HEK293 (cell line): ENCODE measurements around the gene MAPKAPK3.

Source experiments
- CTCF ChIA-PET: fragments of 350-600 bp; formaldehyde crosslinking; extraction: SDS; loops from one replicate; lab custom pipeline; 2021; ENCODE audit warnings: antibody characterized with exemption; lab: Yijun Ruan, JAX
- POLR2A ChIA-PET: fragments of 300-600 bp; formaldehyde crosslinking; extraction: SDS; loops from one replicate; lab custom pipeline; 2020; ENCODE audit warnings: antibody characterized with exemption, inconsistent platforms; lab: Yijun Ruan, JAX
- H3K27ac ChIP-seq: fragments of 200-500 bp; sonication (Bioruptor generic); 2 replicates; pipeline ENCODE4 v1.5.1; 2014; ENCODE audit warnings: low read depth, low read length, control low read depth, inconsistent platforms; ENCODE audit errors: extremely low read depth
- H3K36me3 ChIP-seq, 2 experiments: fragments of 200-500 bp in 1 of 2; sonication (Bioruptor generic) in 1 of 2; 1 replicate in 1 of 2; 2 replicates in 1 of 2; pipeline ENCODE4 v1.5.1; 2014 to 2017; ENCODE audit warnings: inconsistent platforms in 2 of 2, low read length in 2 of 2; ENCODE audit not compliant: control insufficient read depth in 2 of 2, insufficient read depth in 1 of 2
- H3K4me1 ChIP-seq: fragments of 200-500 bp; sonication (Bioruptor generic); 2 replicates; pipeline ENCODE4 v1.5.1; 2014; ENCODE audit warnings: mild to moderate bottlenecking, low read length, inconsistent platforms; ENCODE audit not compliant: control insufficient read depth, insufficient read depth
- H3K4me3 ChIP-seq: 2 replicates; pipeline ENCODE4 v1.5.1; 2011; ENCODE audit warnings: low read depth, mild to moderate bottlenecking, control low read depth, low read length, moderate library complexity
- H3K9me3 ChIP-seq: fragments of 200-500 bp; sonication (Bioruptor generic); 2 replicates; pipeline ENCODE4 v1.5.1; 2014; ENCODE audit warnings: low read depth, low read length, inconsistent platforms; ENCODE audit not compliant: control insufficient read depth, insufficient read depth
- BCL11B ChIP-seq: fragments of 450-650 bp; formaldehyde crosslinking; IDR thresholded peaks from 2 replicates; pipeline ENCODE4 v1.5.1; 2016; ENCODE audit warnings: low read depth, missing biosample characterization, missing genetic modification characterization
- HOXA7 ChIP-seq: sonication (generic); formaldehyde crosslinking; IDR thresholded peaks from 2 replicates; pipeline ENCODE4 v1.8.1; 2022; ENCODE audit warnings: missing genetic modification reagents, borderline replicate concordance
- HOXD13 ChIP-seq: sonication (generic); formaldehyde crosslinking; IDR thresholded peaks from 2 replicates; pipeline ENCODE4 v1.8.0; 2022; ENCODE audit warnings: missing genetic modification reagents, borderline replicate concordance
- KLF16 ChIP-seq: fragments of 450-650 bp; formaldehyde crosslinking; IDR thresholded peaks from 2 replicates; pipeline ENCODE4 v1.5.1; 2017; ENCODE audit warnings: missing biosample characterization, missing genetic modification characterization
- KLF7 ChIP-seq: fragments of 450-650 bp; formaldehyde crosslinking; IDR thresholded peaks from 2 replicates; pipeline ENCODE4 v1.5.1; 2016; ENCODE audit warnings: missing biosample characterization, missing genetic modification characterization, borderline replicate concordance
- KLF9 ChIP-seq: fragments of 450-650 bp; formaldehyde crosslinking; IDR thresholded peaks from 2 replicates; pipeline ENCODE4 v1.5.1; 2016; ENCODE audit warnings: missing biosample characterization, missing genetic modification characterization, low read depth
- OSR2 ChIP-seq: fragments of 450-650 bp; formaldehyde crosslinking; IDR thresholded peaks from 2 replicates; pipeline ENCODE4 v1.5.1; 2016; ENCODE audit warnings: missing biosample characterization, missing genetic modification characterization
- SCRT1 ChIP-seq: fragments of 450-650 bp; formaldehyde crosslinking; IDR thresholded peaks from 2 replicates; pipeline ENCODE4 v1.5.1; 2016; ENCODE audit warnings: missing biosample characterization, missing genetic modification characterization, borderline replicate concordance
- SP3 ChIP-seq: fragments of 450-650 bp; formaldehyde crosslinking; IDR thresholded peaks from 2 replicates; pipeline ENCODE4 v1.5.1; 2016; ENCODE audit warnings: missing biosample characterization, missing genetic modification characterization
- SP7 ChIP-seq: fragments of 450-650 bp; formaldehyde crosslinking; IDR thresholded peaks from 2 replicates; pipeline ENCODE4 v1.5.1; 2016; ENCODE audit warnings: missing biosample characterization, missing genetic modification characterization
- YY2 ChIP-seq: fragments of 450-650 bp; formaldehyde crosslinking; IDR thresholded peaks from 2 replicates; pipeline ENCODE4 v1.5.1; 2016; ENCODE audit warnings: missing biosample characterization, missing genetic modification characterization
- ZBTB48 ChIP-seq: fragments of 450-650 bp; formaldehyde crosslinking; IDR thresholded peaks from 2 replicates; pipeline ENCODE4 v1.5.1; 2016; ENCODE audit warnings: missing biosample characterization, missing genetic modification characterization
- ZNF175 ChIP-seq: fragments of 450-650 bp; formaldehyde crosslinking; IDR thresholded peaks from 2 replicates; pipeline ENCODE4 v1.5.1; 2016; ENCODE audit warnings: missing biosample characterization, missing genetic modification characterization
- ZNF221 ChIP-seq: fragments of 450-650 bp; formaldehyde crosslinking; IDR thresholded peaks from 2 replicates; pipeline ENCODE4 v1.5.1; 2017; ENCODE audit warnings: missing biosample characterization, missing genetic modification characterization, borderline replicate concordance
- ZNF302 ChIP-seq: fragments of 450-650 bp; formaldehyde crosslinking; IDR thresholded peaks from 2 replicates; pipeline ENCODE4 v1.5.1; 2016; ENCODE audit warnings: missing biosample characterization, missing genetic modification characterization, low read depth
- ZNF341 ChIP-seq: fragments of 450-650 bp; formaldehyde crosslinking; IDR thresholded peaks from 2 replicates; pipeline ENCODE4; 2016; ENCODE audit warnings: low read depth, missing biosample characterization, missing genetic modification characterization
- ZNF37A ChIP-seq: fragments of 450-650 bp; IDR thresholded peaks from 2 replicates; pipeline ENCODE4 v1.5.1; 2018; ENCODE audit warnings: missing biosample characterization, missing genetic modification characterization
- ZNF549 ChIP-seq: fragments of 450-650 bp; IDR thresholded peaks from 2 replicates; pipeline ENCODE4 v1.5.1; 2018; ENCODE audit warnings: missing biosample characterization, missing genetic modification characterization, mild to moderate bottlenecking, inconsistent platforms, moderate library complexity
- ZNF600 ChIP-seq: fragments of 450-650 bp; formaldehyde crosslinking; IDR thresholded peaks from 2 replicates; pipeline ENCODE4 v1.5.1; 2016; ENCODE audit warnings: missing biosample characterization, missing genetic modification characterization
- ZNF610 ChIP-seq: fragments of 450-650 bp; formaldehyde crosslinking; IDR thresholded peaks from 2 replicates; pipeline ENCODE4 v1.5.1; 2016; ENCODE audit warnings: missing biosample characterization, missing genetic modification characterization, borderline replicate concordance
- ZNF707 ChIP-seq: fragments of 450-650 bp; formaldehyde crosslinking; IDR thresholded peaks from 2 replicates; pipeline ENCODE4 v1.5.1; 2016; ENCODE audit warnings: missing biosample characterization, missing genetic modification characterization
- ZNF777 ChIP-seq: fragments of 450-650 bp; formaldehyde crosslinking; IDR thresholded peaks from 2 replicates; pipeline ENCODE4 v1.5.1; 2017; ENCODE audit warnings: missing biosample characterization, missing genetic modification characterization, borderline replicate concordance
- ZSCAN23 ChIP-seq: fragments of 450-650 bp; formaldehyde crosslinking; IDR thresholded peaks from 2 replicates; pipeline ENCODE4 v1.5.1; 2016; ENCODE audit warnings: missing biosample characterization, missing genetic modification characterization
- TF ChIP-seq, protein P1 (sequence below): fragments of 450-650 bp; formaldehyde crosslinking; IDR thresholded peaks from 2 replicates; pipeline ENCODE4 v1.5.1; 2016; ENCODE audit warnings: missing biosample characterization, missing genetic modification characterization
- TF ChIP-seq, protein P2 (sequence below): fragments of 450-650 bp; formaldehyde crosslinking; IDR thresholded peaks from 2 replicates; pipeline ENCODE4 v1.5.1; 2017; ENCODE audit warnings: missing biosample characterization, missing genetic modification characterization
- TF ChIP-seq, protein P3 (sequence below): fragments of 450-650 bp; formaldehyde crosslinking; IDR thresholded peaks from 2 replicates; pipeline ENCODE4 v1.5.1; 2016; ENCODE audit warnings: missing biosample characterization, missing genetic modification characterization

MAPKAPK3 gene

DNA sequence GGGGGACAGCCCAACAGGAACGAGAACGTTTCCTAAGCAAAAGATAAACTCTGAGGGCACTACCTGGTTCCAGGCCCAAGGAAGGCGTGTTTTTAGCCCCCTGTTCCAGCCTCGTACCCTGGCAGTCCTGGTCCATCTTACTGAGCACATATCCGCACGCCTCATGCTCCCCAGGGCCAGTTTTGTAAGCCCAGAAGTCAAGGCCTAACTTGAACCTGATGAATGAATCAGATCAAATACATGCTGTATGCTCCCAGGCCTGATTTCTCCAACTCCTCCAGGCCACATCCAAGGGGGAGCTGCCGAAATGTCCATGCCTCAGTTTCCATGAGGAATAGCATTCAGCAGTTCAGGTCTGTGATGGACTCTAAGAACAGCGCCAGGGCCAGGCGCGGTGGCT lies 43.4 kb downstream of the MAPKAPK3 start (continued):
- TF ChIP-seq ZNF549 (tag by site-specific recombination) (no peak), ZNF600 (tag by site-specific recombination) (no peak), SP3 (tag by site-specific recombination) (no peak), OSR2 (tag by site-specific recombination) (no peak)
- TF ChIP-seq, all 188 proteins: peak for 0

DNA sequence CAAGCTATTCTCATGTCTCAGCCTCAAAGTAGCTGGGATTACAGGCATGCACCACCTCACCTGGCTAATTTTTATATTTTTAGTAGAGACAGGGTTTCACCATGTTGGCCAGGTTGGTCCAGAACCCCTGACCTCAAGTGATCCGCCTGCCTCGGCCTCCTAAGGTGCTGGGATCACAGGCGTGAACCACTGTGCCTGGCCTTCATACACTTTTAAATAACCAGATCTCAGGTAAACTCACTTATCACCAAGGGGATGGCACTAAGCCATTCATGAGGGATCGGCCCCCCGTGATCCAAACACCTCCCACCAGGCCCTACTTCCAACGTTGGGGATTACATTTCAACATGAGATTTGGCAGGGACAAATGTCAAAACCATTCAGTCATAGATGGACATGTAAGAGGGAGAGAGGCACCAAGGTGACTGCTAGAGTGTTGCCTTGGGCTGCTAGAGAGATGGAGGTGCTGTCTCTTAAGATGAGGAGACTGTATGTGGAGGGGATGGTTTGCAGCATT lies 44.4 kb downstream of the MAPKAPK3 start:
- POLR2A ChIA-PET, result interaction anchor here (0.6 kb wide), 1 partner anchor 10 kb away, joined by 3 read pairs; no protein-coding TSS in a partner anchor

DNA sequence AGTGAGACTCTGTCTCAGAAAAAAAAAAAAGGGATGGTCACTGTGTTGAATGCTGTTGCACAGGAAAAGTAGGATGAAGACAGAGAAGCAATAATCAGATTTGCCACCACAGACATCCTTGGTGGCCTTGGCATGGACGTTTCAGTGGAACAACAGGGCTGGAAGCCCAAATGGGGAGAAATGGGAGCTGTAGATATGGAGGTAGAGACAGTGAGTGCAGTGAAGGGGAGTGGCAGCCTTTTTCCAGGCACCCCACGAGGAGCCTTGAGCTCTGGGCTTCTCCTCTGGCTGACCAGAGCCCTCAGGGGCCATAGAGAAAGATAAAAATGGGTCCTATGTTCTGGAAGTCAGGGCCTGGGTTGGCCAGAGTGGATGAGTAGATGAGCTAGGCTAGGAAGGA lies 45.5 kb downstream of the MAPKAPK3 start:
- Histone ChIP-seq H3K27ac (no peak overlapping the region), H3K4me3 (no peak overlapping the region), H3K36me3 (no peaks in the 10 kb centered on the region), H3K9me3 (no peaks in the 10 kb centered on the region), H3K4me1 (no peaks in the 10 kb centered on the region)
- no peak for TF ChIP-seq SCRT1
- no peak for TF ChIP-seq HOXA7 (CRISPR knock-in tag)
- TF ChIP-seq, protein P1, sequence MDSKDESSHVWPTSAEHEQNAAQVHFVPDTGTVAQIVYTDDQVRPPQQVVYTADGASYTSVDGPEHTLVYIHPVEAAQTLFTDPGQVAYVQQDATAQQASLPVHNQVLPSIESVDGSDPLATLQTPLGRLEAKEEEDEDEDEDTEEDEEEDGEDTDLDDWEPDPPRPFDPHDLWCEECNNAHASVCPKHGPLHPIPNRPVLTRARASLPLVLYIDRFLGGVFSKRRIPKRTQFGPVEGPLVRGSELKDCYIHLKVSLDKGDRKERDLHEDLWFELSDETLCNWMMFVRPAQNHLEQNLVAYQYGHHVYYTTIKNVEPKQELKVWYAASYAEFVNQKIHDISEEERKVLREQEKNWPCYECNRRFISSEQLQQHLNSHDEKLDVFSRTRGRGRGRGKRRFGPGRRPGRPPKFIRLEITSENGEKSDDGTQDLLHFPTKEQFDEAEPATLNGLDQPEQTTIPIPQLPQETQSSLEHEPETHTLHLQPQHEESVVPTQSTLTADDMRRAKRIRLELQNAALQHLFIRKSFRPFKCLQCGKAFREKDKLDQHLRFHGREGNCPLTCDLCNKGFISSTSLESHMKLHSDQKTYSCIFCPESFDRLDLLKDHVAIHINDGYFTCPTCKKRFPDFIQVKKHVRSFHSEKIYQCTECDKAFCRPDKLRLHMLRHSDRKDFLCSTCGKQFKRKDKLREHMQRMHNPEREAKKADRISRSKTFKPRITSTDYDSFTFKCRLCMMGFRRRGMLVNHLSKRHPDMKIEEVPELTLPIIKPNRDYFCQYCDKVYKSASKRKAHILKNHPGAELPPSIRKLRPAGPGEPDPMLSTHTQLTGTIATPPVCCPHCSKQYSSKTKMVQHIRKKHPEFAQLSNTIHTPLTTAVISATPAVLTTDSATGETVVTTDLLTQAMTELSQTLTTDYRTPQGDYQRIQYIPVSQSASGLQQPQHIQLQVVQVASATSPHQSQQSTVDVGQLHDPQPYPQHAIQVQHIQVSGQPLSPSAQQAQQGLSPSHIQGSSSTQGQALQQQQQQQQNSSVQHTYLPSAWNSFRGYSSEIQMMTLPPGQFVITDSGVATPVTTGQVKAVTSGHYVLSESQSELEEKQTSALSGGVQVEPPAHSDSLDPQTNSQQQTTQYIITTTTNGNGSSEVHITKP (tag by site-specific recombination), result no peak
- TF ChIP-seq, protein P2, sequence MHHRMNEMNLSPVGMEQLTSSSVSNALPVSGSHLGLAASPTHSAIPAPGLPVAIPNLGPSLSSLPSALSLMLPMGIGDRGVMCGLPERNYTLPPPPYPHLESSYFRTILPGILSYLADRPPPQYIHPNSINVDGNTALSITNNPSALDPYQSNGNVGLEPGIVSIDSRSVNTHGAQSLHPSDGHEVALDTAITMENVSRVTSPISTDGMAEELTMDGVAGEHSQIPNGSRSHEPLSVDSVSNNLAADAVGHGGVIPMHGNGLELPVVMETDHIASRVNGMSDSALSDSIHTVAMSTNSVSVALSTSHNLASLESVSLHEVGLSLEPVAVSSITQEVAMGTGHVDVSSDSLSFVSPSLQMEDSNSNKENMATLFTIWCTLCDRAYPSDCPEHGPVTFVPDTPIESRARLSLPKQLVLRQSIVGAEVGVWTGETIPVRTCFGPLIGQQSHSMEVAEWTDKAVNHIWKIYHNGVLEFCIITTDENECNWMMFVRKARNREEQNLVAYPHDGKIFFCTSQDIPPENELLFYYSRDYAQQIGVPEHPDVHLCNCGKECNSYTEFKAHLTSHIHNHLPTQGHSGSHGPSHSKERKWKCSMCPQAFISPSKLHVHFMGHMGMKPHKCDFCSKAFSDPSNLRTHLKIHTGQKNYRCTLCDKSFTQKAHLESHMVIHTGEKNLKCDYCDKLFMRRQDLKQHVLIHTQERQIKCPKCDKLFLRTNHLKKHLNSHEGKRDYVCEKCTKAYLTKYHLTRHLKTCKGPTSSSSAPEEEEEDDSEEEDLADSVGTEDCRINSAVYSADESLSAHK (tag by site-specific recombination), result no peak
- no peak for TF ChIP-seq HOXD13 (CRISPR knock-in tag)
- no peak for TF ChIP-seq ZBTB48
- TF ChIP-seq KLF9 (tag by site-specific recombination), result no peak
- no peak for TF ChIP-seq KLF7 (tag by site-specific recombination)
- no peak for TF ChIP-seq ZNF777 (tag by site-specific recombination)
- no peak for TF ChIP-seq ZNF221 (tag by site-specific recombination)
- CTCF ChIA-PET, result interaction anchor here (0.8 to 1.1 kb wide), 2 partner anchors 10 to 34 kb away, joined by 3 read pairs; no protein-coding TSS in a partner anchor
- POLR2A ChIA-PET, result no interaction called here

More for the DNA sequence above, 44.4 kb downstream of the MAPKAPK3 start:
- CTCF ChIA-PET, result interaction anchor here (1.1 kb wide), 1 partner anchor 33 kb away, joined by 3 read pairs; no protein-coding TSS in a partner anchor
- Histone ChIP-seq H3K4me1 (no peaks in the 10 kb centered on the region), H3K9me3 (no peaks in the 10 kb centered on the region), H3K4me3 (no peak overlapping the region), H3K27ac (no peak overlapping the region), H3K36me3 (no peaks in the 10 kb centered on the region)
- no peak for TF ChIP-seq BCL11B (tag by site-specific recombination)
- TF ChIP-seq, protein P3, sequence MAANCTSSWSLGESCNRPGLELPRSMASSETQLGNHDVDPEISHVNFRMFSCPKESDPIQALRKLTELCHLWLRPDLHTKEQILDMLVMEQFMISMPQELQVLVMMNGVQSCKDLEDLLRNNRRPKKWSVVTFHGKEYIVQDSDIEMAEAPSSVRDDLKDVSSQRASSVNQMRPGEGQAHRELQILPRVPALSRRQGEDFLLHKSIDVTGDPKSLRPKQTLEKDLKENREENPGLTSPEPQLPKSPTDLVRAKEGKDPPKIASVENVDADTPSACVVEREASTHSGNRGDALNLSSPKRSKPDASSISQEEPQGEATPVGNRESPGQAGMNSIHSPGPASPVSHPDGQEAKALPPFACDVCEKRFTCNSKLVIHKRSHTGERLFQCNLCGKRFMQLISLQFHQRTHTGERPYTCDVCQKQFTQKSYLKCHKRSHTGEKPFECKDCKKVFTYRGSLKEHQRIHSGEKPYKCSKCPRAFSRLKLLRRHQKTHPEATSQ (tag by site-specific recombination), result no peak
- TF ChIP-seq ZNF175 (tag by site-specific recombination), result no peak
- no peak for TF ChIP-seq ZNF37A (tag by site-specific recombination)
- no peak for TF ChIP-seq ZNF341
- TF ChIP-seq ZNF610 (tag by site-specific recombination), result no peak
- no peak for TF ChIP-seq ZNF302
- TF ChIP-seq YY2 (tag by site-specific recombination), result no peak
- TF ChIP-seq SP7, result no peak
- TF ChIP-seq ZSCAN23 (tag by site-specific recombination), result no peak
- no peak for TF ChIP-seq KLF16 (tag by site-specific recombination)
- no peak for TF ChIP-seq ZNF707 (tag by site-specific recombination)
